Ishikawa (cell line): ENCODE measurements around the gene SGTA.

Experiments used
- CEBPB ChIP-seq: IDR thresholded peaks from 2 replicates; pipeline ENCODE4 v1.6.1; 2012
- CREB1 ChIP-seq: IDR thresholded peaks from 2 replicates; pipeline ENCODE4 v1.6.1; 2012; ENCODE audit warnings: low read depth
- EGR1 ChIP-seq: IDR thresholded peaks from 2 replicates; pipeline ENCODE4 v1.6.1; 2012
- EP300 ChIP-seq: IDR thresholded peaks from 2 replicates; pipeline ENCODE4 v1.6.1; 2012; ENCODE audit warnings: borderline replicate concordance
- FOXM1 ChIP-seq: IDR thresholded peaks from 2 replicates; pipeline ENCODE4 v1.6.1; 2012; ENCODE audit warnings: low read depth, borderline replicate concordance
- MAX ChIP-seq: IDR thresholded peaks from 2 replicates; pipeline ENCODE4 v1.6.1; 2012
- NFIC ChIP-seq: IDR thresholded peaks from 2 replicates; pipeline ENCODE4 v1.6.1; 2012
- RAD21 ChIP-seq: IDR thresholded peaks from 2 replicates; pipeline ENCODE4 v1.6.1; 2012; ENCODE audit warnings: low read depth
- REST ChIP-seq: IDR thresholded peaks from 2 replicates; pipeline ENCODE4 v1.6.1; 2012; ENCODE audit warnings: low read depth, mild to moderate bottlenecking
- TAF1 ChIP-seq: IDR thresholded peaks from 2 replicates; pipeline ENCODE4 v1.6.1; 2012; ENCODE audit warnings: low read depth, mild to moderate bottlenecking
- TCF12 ChIP-seq: IDR thresholded peaks from 2 replicates; pipeline ENCODE4 v1.6.1; 2012; ENCODE audit warnings: low read depth
- USF1 ChIP-seq: IDR thresholded peaks from 2 replicates; pipeline ENCODE4 v1.6.1; 2012
- YY1 ChIP-seq: IDR thresholded peaks from 2 replicates; pipeline ENCODE4 v1.6.1; 2012; ENCODE audit warnings: low read depth

GRCh38 chr19:2798158-2798685, 15.1 kb upstream of the SGTA start:
- TF ChIP-seq NFIC (no peak), MAX (no peak), YY1 (no peak), TCF12 (no peak), EGR1 (no peak), REST (no peak), RAD21 (no peak), FOXM1 (no peak), CEBPB (no peak), EP300 (no peak), TAF1 (no peak), USF1 (no peak), CREB1 (no peak)
